Transverse colon (tissue), 4 donors: ENCODE measurements around the gene PPARGC1A. TPM values are rescaled to one million over a fixed set of nuclear protein-coding genes. Genes with fewer than 3 reads are reported as not detected.

Experiments used
- DNase-seq: peaks from one replicate; pipeline ENCODE4 v3.0.0-alpha.2; 2019
- H3K27ac ChIP-seq, 4 donors: fragments of 200-600 bp; sonication (generic); 2 replicates each; pipeline ENCODE4 v1.5.1; 2016 to 2018; ENCODE audit warnings: inconsistent platforms in 4 of 4
- H3K27me3 ChIP-seq: fragments of 200-600 bp; sonication (generic); 2 replicates; pipeline ENCODE4 v1.5.1; 2017; ENCODE audit warnings: inconsistent platforms
- H3K36me3 ChIP-seq, 4 donors: fragments of 200-600 bp; sonication (generic); 2 replicates each; pipeline ENCODE4 v1.5.1; 2017 to 2019; ENCODE audit warnings: inconsistent platforms in 4 of 4
- H3K4me1 ChIP-seq, 4 donors: fragments of 200-600 bp; sonication (generic); 2 replicates each; pipeline ENCODE4 v1.5.1; 2017 to 2020; ENCODE audit warnings: inconsistent platforms in 4 of 4
- H3K4me3 ChIP-seq, 4 donors: fragments of 200-600 bp; sonication (generic); 1 replicate in 1 of 4; 2 replicates in 3 of 4; pipeline versions ENCODE4 v1.5.1 to v1.6.1; 2017 to 2019; ENCODE audit warnings: inconsistent platforms in 4 of 4
- H3K9me3 ChIP-seq, 2 donors: fragments of 200-600 bp; sonication (generic); 2 replicates each; pipeline ENCODE4 v1.5.1; 2017 to 2019; ENCODE audit warnings: inconsistent platforms in 2 of 2
- EP300 ChIP-seq: sonication (generic); formaldehyde crosslinking; IDR thresholded peaks from one replicate; pipeline ENCODE4 v1.6.1; 2017; ENCODE audit warnings: antibody characterized with exemption, low read depth
- POLR2A ChIP-seq: fragments of 450-650 bp; IDR thresholded peaks from one replicate; pipeline ENCODE4 v1.6.1; 2016; ENCODE audit warnings: antibody characterized with exemption, mild to moderate bottlenecking, moderate library complexity
- POLR2AphosphoS5 ChIP-seq, 3 donors: sonication (generic); formaldehyde crosslinking; IDR thresholded peaks; one replicate each; pipeline ENCODE4 v1.6.1; 2016; ENCODE audit warnings: antibody characterized with exemption in 3 of 3
- WGBS, 2 donors: methylation state at CpG; one replicate each; pipeline ENCODE4 v1.1.5; 2018; ENCODE audit warnings: low coverage in 1 of 2; 5-methylcytosine and 5-hydroxymethylcytosine counted together
- in situ Hi-C, 4 donors: fragments of 200-750 bp; cut with MboI; loops; one replicate each; pipeline versions ENCODE4 v1.15.0 to v1.15.1; 2017; ENCODE audit warnings: low sequenced_read_pairs in 3 of 4, low pct_ligation_motif_present in 1 of 4, low pct_unique_long_range_greater_than_20kb in 1 of 4
- intact Hi-C: fragments of 100-400 bp; cut with DNase I; formaldehyde crosslinking; loops from one replicate; pipeline ENCODE4 v1.15.1; 2023; ENCODE audit warnings: low total_unique reads
- total RNA-seq, 4 donors: library from RNA; depleted of rRNA; stranded (reverse); fragments of >200 nt; gene quantifications; one replicate each; pipeline ENCODE4 v1.1.0, GENCODE V29; 2016
- TF ChIP-seq, protein P1 (sequence below), 5 experiments: fragments of 200-600 bp in 3 of 5; fragments of 450-650 bp in 2 of 5; sonication (generic) in 3 of 5; IDR thresholded peaks; 1 replicate in 2 of 5; 2 replicates in 3 of 5; pipeline ENCODE4 v1.5.1; 2016 to 2017; ENCODE audit warnings: antibody characterized with exemption in 5 of 5, inconsistent platforms in 3 of 5, mild to moderate bottlenecking in 2 of 5, moderate library complexity in 1 of 5

The PPARGC1A gene
- total RNA-seq, 4 donors from 2014 or later, result 63.7 to 4,431 (median 108) TPM

DNA sequence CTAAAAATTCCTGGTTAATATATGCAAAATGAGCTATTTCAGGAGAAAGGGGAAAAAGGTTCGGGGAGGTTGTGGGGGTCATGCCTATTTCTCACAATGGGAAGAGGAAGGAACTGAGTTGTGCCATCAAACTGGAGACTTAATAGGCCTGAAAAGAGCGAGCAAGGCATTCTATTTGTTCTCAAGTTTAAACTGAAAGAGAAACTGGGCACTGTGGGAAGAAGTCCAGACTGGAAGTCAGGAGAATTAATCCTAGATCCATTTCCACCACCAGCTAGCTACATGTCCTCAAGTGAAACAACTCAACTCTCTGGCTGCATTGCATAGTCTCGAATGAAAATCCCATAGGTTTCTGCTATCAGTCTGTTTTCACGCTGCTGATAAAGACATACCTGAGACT, 50.6 kb downstream of the PPARGC1A start:
- in situ Hi-C loops (loop anchor here in 1 of 4 donors (25.0 kb wide), 1 partner anchor 573 kb away; no protein-coding TSS in a partner anchor), intact Hi-C loops (loop anchor here (10.0 kb wide), 1 partner anchor 506 kb away; no protein-coding TSS in a partner anchor)
- Histone ChIP-seq H3K9me3 (no peaks in the 10 kb centered on the region), H3K4me1 (no peaks in the 10 kb centered on the region), H3K27ac (no peak overlapping the region), H3K36me3 (no peaks in the 10 kb centered on the region), H3K4me3 (no peak overlapping the region), H3K27me3 (no peaks in the 10 kb centered on the region)
- no peak for DNase-seq
- TF ChIP-seq, protein P1, sequence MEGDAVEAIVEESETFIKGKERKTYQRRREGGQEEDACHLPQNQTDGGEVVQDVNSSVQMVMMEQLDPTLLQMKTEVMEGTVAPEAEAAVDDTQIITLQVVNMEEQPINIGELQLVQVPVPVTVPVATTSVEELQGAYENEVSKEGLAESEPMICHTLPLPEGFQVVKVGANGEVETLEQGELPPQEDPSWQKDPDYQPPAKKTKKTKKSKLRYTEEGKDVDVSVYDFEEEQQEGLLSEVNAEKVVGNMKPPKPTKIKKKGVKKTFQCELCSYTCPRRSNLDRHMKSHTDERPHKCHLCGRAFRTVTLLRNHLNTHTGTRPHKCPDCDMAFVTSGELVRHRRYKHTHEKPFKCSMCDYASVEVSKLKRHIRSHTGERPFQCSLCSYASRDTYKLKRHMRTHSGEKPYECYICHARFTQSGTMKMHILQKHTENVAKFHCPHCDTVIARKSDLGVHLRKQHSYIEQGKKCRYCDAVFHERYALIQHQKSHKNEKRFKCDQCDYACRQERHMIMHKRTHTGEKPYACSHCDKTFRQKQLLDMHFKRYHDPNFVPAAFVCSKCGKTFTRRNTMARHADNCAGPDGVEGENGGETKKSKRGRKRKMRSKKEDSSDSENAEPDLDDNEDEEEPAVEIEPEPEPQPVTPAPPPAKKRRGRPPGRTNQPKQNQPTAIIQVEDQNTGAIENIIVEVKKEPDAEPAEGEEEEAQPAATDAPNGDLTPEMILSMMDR (IDR thresholded peaks at IDR 0.05), result no peak
- TF ChIP-seq EP300, result no peak
- no peak for TF ChIP-seq POLR2AphosphoS5 (IDR thresholded peaks at IDR 0.05)
- TF ChIP-seq POLR2A, result no peak
- 80 to 82% methylated on average over 4 of the region's 4 CpGs for WGBS, 2 donors

DNA sequence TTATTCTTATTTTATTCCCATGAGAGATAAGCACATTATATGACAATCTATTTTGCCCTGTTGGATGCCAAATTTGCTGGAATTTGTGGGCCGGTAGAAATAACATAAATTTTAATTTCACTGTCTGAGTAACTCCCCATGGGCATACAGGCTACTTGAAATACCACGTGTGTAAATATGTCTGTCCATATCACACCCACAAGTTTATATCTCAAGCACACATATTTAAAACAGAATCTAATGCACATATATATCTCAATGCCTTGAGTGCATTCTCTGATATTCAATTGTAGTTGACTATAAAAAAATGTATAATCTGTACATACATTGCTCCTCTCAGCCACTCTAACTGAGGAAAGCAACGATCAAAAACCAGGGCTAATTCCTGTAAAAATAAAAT, 51.2 kb downstream of the PPARGC1A start:
- Histone ChIP-seq H3K27ac (no peak overlapping the region), H3K4me3 (no peak overlapping the region), H3K36me3 (no peaks in the 10 kb centered on the region), H3K9me3 (no peaks in the 10 kb centered on the region), H3K4me1 (no peaks in the 10 kb centered on the region), H3K27me3 (no peaks in the 10 kb centered on the region)
- in situ Hi-C loops (loop anchor here in 1 of 4 donors (25.0 kb wide), 1 partner anchor 574 kb away; no protein-coding TSS in a partner anchor), intact Hi-C loops (loop anchor here (10.0 kb wide), 1 partner anchor 506 kb away; no protein-coding TSS in a partner anchor)
- WGBS, 2 donors, result 55 to 73% methylated on average over 3 of the region's 3 CpGs
- no peak for DNase-seq
- TF ChIP-seq, protein P1 (IDR thresholded peaks at IDR 0.05), result no peak
- TF ChIP-seq POLR2A, result no peak
- TF ChIP-seq EP300, result no peak
- TF ChIP-seq POLR2AphosphoS5 (IDR thresholded peaks at IDR 0.05), result no peak

DNA sequence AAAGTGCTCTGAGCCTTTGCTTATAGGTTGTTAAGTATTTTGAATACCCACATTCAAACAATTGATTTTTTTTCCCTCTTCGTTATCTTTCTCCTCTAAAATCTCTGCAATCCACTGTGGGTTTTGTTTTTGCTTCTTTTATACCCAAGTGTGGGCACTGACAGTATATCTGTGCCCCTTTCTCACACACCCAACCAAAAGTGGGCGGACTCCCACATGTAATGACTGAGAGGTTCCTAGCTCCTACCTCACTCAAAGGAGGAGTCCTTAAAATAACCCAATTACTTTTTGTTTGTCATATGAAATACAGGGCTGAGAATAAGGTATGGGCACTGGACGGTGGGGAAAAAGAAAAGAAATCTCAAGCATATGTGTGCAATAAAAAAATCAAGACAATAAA, 51.7 kb downstream of the PPARGC1A start:
- TF ChIP-seq POLR2AphosphoS5 (IDR thresholded peaks at IDR 0.05) (no peak), EP300 (no peak), POLR2A (no peak)
- TF ChIP-seq, protein P1 (IDR thresholded peaks at IDR 0.05), result no peak
- intact Hi-C loops, result loop anchor here (10.0 kb wide), 1 partner anchor 507 kb away; no protein-coding TSS in a partner anchor
- no peaks in the 10 kb centered on the region for H3K36me3 ChIP-seq
- no peak overlapping the region for H3K27ac ChIP-seq
- H3K4me1 ChIP-seq, result no peaks in the 10 kb centered on the region
- no peak for DNase-seq
- H3K4me3 ChIP-seq, result no peak overlapping the region
- in situ Hi-C loops, result loop anchor here in 1 of 4 donors (25.0 kb wide), 1 partner anchor 574 kb away; no protein-coding TSS in a partner anchor
- no peaks in the 10 kb centered on the region for H3K27me3 ChIP-seq
- WGBS, 2 donors, result 57 to 78% methylated on average over 3 of the region's 3 CpGs
- no peaks in the 10 kb centered on the region for H3K9me3 ChIP-seq

DNA sequence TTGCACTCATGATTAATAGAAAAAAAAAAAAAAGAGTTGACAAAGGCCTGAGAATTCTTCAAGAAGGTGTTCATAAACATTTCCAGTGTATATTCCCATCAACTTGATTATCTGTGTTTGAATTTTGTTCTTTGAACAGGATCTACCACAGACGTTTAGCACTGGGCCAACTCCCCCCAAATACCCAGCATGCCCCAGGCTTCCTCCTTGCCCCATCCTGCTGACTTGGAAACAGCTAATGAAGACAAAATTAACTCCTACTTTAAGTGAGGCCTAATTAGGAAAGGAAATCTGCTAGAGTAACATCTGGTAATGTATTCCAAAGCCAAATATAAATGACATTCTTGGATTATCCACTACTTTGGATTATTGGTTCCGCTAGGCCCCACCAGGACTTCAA, 52.5 kb downstream of the PPARGC1A start:
- intact Hi-C loops (loop anchor here (10.0 kb wide), 1 partner anchor 507 kb away; no protein-coding TSS in a partner anchor), in situ Hi-C loops (loop anchor here in 1 of 4 donors (25.0 kb wide), 1 partner anchor 575 kb away; no protein-coding TSS in a partner anchor)
- H3K9me3 ChIP-seq, result no peaks in the 10 kb centered on the region
- TF ChIP-seq POLR2A (no peak), POLR2AphosphoS5 (IDR thresholded peaks at IDR 0.05) (no peak), EP300 (no peak)
- TF ChIP-seq, protein P1 (IDR thresholded peaks at IDR 0.05), result no peak
- no peaks in the 10 kb centered on the region for H3K27me3 ChIP-seq
- no peaks in the 10 kb centered on the region for H3K36me3 ChIP-seq
- H3K27ac ChIP-seq, result no peak overlapping the region
- no peak overlapping the region for H3K4me3 ChIP-seq
- no peaks in the 10 kb centered on the region for H3K4me1 ChIP-seq
- 62 to 65% methylated on average over 2 of the region's 2 CpGs for WGBS, 2 donors
- no peak for DNase-seq
